HUES48 (cell line): ENCODE measurements around the gene MBD6.

Experiments used
- H3K27ac ChIP-seq: one replicate; pipeline ENCODE4 v1.7.0; 2013; ENCODE audit warnings: low read depth, low read length, inconsistent platforms
- H3K27me3 ChIP-seq: 2 replicates; pipeline ENCODE4 v1.6.1; 2013; ENCODE audit warnings: mild to moderate bottlenecking, low read length; ENCODE audit not compliant: control insufficient read depth, insufficient read depth
- H3K36me3 ChIP-seq: 2 replicates; pipeline ENCODE4 v1.6.1; 2013; ENCODE audit warnings: low read length; ENCODE audit not compliant: control insufficient read depth, insufficient read depth
- H3K4me1 ChIP-seq: 2 replicates; pipeline ENCODE4 v1.6.1; 2013; ENCODE audit warnings: mild to moderate bottlenecking, low read length; ENCODE audit not compliant: control insufficient read depth, insufficient read depth
- H3K4me3 ChIP-seq: 2 replicates; pipeline ENCODE4 v1.5.1; 2013; ENCODE audit warnings: mild to moderate bottlenecking, low read depth, low read length
- H3K9ac ChIP-seq: 2 replicates; pipeline ENCODE4 v1.6.1; 2013; ENCODE audit warnings: mild to moderate bottlenecking, low read depth, low read length, moderate library complexity
- H3K9me3 ChIP-seq: 2 replicates; pipeline ENCODE4 v1.6.1; 2013; ENCODE audit warnings: low read length; ENCODE audit not compliant: control insufficient read depth, insufficient read depth

The MBD6 gene

DNA sequence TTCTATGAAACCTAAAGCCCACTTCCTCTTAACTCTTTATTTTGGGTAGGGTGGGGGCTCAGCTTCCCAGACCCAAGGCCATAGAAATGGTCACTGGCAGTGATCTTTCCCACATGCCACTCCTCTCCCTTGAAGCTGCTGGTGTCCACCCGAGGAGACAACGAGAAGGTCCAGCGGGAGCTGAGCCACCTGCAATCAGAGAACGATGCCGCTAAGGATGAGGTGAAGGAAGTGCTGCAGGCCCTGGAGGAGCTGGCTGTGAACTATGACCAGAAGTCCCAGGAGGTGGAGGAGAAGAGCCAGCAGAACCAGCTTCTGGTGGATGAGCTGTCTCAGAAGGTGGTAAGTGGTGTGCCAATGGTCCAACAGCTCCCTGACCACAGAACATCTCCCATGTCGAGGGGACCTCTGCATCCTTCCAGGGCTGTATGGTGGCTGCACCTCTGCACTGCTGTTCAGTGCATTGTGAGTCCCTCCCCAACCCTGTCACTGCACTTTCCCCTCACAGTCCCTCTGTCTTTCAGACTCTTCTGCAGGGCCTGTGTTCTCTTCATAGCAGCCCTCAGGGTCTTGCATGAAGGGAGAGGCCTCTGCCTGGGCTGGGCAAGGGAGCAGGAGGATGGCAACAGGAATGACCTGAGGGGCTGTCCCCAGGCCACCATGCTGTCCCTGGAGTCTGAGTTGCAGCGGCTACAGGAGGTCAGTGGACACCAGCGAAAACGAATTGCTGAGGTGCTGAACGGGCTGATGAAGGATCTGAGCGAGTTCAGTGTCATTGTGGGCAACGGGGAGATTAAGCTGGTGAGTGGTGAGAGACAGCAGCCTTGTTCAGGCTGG, 49.5 kb downstream of the MBD6 start:
- H3K36me3 ChIP-seq = peaks cover 76% of the 10 kb centered on the region

DNA sequence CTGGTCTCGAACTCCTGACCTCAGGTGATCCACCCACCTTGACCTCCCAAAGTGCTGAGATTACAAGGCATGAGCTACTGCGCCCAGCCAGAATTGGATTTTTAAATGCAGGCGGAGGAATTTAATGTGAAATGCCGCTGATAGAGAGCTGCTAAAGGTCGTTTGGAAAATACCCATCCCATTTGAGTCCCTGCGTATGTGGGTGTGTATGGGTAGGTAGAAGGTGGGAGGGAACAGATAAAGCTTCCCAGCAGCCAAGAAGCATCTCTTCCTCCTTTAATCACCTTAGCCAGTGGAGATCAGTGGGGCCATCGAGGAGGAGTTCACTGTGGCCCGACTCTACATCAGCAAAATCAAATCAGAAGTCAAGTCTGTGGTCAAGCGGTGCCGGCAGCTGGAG, 52.2 kb downstream of the MBD6 start:
- H3K27ac ChIP-seq = no peak overlapping the region
- H3K4me1 ChIP-seq = no peaks in the 10 kb centered on the region
- H3K9ac ChIP-seq = no peak overlapping the region
- H3K36me3 ChIP-seq = peaks cover 86% of the 10 kb centered on the region
- H3K9me3 ChIP-seq = no peaks in the 10 kb centered on the region
- H3K27me3 ChIP-seq = no peaks in the 10 kb centered on the region
- no peak overlapping the region for H3K4me3 ChIP-seq

More for the DNA sequence above, 49.5 kb downstream of the MBD6 start:
- no peaks in the 10 kb centered on the region for H3K9me3 ChIP-seq
- no peak overlapping the region for H3K4me3 ChIP-seq
- H3K9ac ChIP-seq = no peak overlapping the region
- no peak overlapping the region for H3K27ac ChIP-seq
- H3K4me1 ChIP-seq = no peaks in the 10 kb centered on the region
- no peaks in the 10 kb centered on the region for H3K27me3 ChIP-seq

DNA sequence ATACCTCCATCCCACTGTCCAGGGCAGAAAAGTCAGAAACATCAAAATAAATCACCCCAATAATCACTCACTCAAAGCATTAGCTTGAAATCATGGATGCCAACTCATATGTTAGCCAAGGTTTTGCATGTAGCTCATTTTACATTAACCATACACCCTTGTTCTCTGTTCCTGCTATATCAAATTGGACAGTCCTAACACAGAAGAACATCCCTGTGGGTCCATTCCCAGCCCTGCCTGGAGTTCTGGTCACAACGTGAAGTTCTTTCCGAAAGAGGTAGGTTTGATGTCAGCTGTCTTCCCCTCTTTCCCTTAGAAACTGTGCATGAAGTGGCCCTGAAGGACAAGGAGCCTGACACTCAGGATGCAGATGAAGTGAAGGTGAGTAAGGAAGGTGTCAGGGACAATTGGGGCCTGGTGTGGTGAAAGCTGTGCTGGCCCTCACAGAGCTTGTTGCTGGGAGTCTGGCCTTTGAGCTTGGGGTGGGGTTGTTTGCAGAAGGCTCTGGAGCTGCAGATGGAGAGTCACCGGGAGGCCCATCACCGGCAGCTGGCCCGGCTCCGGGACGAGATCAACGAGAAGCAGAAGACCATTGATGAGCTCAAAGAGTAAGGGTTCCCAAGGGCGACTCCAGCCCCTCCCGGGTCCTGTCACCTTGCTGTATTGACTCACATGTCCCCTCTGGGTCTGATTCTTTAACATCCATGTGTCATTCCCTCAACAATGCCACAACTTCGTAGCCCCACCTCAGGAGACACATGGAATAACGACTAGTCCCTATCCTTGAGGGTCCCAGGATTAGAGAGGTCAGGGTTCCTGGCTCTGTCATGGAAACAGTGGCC, 53.4 kb downstream of the MBD6 start:
- H3K4me3 ChIP-seq = no peak overlapping the region
- no peaks in the 10 kb centered on the region for H3K4me1 ChIP-seq
- no peaks in the 10 kb centered on the region for H3K27me3 ChIP-seq

DNA sequence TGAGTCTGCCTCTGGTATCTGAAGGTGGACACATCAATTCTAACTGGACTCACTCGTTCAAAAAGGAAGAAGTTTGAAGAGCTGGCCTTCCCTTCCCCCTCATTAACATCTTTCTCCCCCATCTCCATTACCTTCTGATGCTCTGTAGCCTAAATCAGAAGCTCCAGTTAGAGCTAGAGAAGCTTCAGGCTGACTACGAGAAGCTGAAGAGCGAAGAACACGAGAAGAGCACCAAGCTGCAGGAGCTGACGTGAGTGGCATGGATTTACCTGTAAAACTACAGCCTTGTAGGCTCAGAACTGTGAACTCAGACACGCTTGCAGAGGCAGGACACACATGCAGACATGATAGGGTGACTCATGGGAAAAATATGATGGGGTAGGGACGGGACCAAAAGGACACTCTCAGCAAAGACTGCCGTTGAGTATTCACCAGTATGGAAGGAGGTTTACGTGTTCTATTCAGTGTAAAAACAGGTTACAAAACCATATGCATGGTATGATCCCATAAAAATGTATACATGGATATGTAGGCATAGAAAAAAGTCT, 54.1 kb downstream of the MBD6 start:
- Histone ChIP-seq H3K27ac (no peak overlapping the region), H3K9me3 (no peaks in the 10 kb centered on the region), H3K4me3 (no peak overlapping the region), H3K9ac (no peak overlapping the region), H3K4me1 (no peaks in the 10 kb centered on the region), H3K27me3 (no peaks in the 10 kb centered on the region), H3K36me3 (peaks cover 88% of the 10 kb centered on the region)

More for the DNA sequence above, 53.4 kb downstream of the MBD6 start:
- Histone ChIP-seq H3K9me3 (no peaks in the 10 kb centered on the region), H3K27ac (no peak overlapping the region), H3K36me3 (peaks cover 87% of the 10 kb centered on the region), H3K9ac (no peak overlapping the region)

DNA sequence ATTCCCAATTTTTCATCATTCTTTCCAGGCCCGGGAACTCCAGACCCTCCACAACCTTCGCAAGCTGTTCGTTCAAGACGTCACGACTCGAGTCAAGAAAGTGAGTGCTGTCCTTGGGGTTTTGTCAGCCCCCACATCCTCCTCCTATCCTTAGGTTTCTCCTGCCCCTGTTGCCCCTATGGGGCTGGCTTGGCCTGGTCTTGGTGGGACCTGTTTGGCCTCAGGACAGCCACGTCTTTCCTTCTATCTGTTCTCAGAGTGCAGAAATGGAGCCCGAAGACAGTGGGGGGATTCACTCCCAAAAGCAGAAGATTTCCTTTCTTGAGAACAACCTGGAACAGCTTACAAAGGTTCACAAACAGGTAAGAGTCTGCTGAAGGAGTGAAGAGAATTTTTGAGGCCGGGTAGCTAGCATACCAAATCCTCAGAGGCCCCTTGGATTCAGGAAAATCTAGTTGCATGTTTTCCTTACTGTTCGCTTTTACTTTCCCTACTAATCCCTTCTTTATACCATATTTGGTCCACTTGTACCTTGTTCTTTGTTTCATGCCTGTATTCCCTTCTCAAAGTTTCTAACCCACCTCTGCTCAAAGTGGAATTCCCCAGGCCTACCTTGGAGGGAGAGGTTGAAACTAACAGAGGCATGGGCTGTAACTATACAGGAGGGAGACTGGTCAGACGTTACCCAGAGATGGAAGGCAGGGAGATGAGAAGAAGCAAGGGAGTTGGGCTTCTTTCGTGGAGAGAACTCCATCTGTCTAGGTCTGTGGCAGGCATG, 55.5 kb downstream of the MBD6 start:
- Histone ChIP-seq H3K36me3 (peaks cover 84% of the 10 kb centered on the region), H3K9me3 (no peaks in the 10 kb centered on the region), H3K4me1 (no peaks in the 10 kb centered on the region), H3K27ac (no peak overlapping the region), H3K4me3 (no peak overlapping the region), H3K9ac (no peak overlapping the region), H3K27me3 (no peaks in the 10 kb centered on the region)

DNA sequence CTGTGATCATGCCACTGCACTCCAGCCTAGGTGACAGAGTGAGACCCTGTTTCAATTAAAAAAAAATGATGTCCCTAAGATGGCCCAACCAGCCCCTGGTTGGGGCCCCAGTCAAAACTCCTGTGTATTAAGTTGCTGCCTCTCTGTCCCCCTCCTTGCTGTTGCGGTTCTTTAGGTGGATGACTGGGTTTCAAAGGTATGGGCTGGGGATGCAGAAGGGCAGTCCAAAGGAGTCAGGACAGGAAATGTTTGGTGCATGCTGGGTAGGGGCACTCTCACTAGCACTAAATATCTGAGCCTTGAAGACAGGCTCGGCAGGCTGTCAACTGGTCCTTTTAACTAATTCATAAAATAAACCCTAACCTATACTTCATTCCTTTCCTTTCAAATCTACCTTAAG, 56.4 kb downstream of the MBD6 start:
- Histone ChIP-seq H3K9me3 (no peaks in the 10 kb centered on the region), H3K27ac (no peak overlapping the region), H3K27me3 (no peaks in the 10 kb centered on the region), H3K36me3 (peaks cover 83% of the 10 kb centered on the region), H3K9ac (no peak overlapping the region), H3K4me1 (no peaks in the 10 kb centered on the region), H3K4me3 (no peak overlapping the region)
